Activated gamma-delta T cell treated with Interleukin-2 at 50 U/mL for 16 hours (primary cell): ENCODE results near the gene COQ2.
"Not testable (repeated sequence)": the region's sequence is repeated elsewhere in the genome, so short reads cannot be mapped to it uniquely, and the experiment has no call there.

Source experiments
- DNase-seq: peaks from one replicate; pipeline ENCODE4 v3.0.0-alpha.2; 2020

The COQ2 gene

GRCh38 chr4:83247415-83248357 is 36.9 kb downstream of the COQ2 start:
- no peak for DNase-seq

DNA sequence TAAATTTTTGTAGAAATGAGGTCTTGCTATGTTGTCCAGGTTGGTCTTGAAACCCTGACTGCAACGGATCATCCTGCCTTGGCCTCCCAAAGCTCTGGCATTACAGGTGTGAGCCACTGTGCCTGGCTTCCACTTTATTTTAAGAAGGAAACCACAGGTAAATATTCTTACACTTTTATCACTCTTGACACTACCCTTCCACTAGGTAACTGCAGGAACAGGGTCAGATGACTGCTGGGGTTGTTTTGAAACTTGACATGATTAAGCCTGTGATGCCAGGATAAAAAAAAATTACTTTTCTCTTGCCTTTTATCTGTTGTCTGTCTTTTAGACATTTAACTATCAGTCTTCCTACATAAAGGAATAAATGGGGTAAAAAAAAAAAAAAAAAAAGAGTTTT is 43.5 kb downstream of the COQ2 start:
- no peak for DNase-seq

GRCh38 chr4:83240379-83240875 is 44.2 kb downstream of the COQ2 start:
- DNase-seq = no peak

GRCh38 chr4:83238393-83239248 is 46.0 kb downstream of the COQ2 start:
- no peak for DNase-seq

DNA sequence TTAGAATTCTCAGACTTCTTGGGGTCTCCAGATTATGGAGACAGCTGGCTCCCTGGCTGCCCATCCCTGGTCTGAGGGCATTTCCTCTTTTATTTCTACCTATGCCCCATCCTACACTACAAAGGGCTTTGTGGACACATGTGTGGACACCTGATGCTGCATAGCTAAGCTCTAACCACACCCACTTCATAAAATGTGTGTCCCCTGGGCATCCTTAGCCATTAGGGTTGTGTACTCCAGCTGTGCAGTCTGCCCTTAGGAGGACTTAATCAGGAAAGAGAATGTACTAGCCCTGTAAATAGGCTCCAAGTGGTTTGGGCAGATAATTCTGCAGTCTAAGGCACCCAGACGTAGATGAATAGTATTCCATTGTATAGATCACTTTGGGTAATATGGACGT is 47.0 kb downstream of the COQ2 start:
- DNase-seq = no peak

DNA sequence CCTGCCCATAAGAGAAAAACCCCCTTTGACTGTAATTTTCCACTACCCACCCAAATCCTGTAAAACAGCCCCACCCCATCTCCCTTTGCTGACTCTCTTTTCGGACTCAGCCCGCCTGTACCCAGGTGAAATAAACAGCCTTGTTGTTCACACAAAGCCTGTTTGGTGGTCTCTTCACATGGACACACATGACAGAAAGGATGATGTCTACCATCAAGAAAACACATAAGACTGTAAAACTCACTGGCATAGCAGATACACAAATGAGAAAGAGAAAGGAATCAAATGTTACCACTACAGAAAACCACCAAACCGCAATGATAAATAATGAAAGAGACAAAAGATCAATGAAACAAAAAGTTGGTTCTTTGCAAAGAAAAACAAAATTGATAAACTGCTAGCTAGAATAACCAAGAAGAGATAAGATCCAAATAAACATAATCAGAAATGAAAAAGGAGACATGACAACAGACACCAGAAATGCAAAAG is 48.9 kb downstream of the COQ2 start:
- not testable (repeated sequence) for DNase-seq

DNA sequence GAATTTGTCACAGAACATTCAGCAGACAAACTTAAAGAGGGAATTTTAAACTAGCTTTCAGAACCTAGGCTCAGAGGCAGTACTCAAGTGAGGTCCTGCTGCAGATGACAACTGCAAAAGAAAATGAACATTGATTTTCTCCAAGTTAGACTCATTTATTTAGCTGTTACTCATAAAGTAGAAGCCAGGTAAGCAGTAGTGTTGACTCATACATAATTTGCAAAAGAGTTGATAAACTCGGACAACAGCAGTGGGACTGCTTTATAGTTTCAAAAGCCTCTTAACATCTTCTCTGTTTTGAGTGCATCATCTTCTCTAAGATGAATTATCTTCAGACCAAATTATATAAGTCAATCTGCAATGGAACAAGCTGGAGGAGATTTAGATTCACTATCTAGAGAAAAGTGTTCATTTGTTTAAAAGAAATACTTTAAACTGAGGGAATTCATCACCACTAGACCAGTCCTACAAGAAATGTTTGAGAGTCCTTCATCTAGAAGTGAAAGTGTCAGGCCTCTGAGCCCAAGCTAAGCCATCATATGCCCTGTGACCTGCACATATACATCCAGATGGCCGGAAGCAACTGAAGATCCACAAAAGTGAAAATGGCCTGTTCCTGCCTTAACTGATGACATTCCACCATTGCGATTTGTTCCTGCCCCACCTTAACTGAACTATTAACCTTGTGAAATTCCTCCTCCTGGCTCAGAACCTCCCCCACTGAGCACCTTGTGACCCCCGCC is 49.5 kb downstream of the COQ2 start:
- no peak for DNase-seq

GRCh38 chr4:83234387-83234786 is 50.2 kb downstream of the COQ2 start:
- DNase-seq = not testable (repeated sequence)

DNA sequence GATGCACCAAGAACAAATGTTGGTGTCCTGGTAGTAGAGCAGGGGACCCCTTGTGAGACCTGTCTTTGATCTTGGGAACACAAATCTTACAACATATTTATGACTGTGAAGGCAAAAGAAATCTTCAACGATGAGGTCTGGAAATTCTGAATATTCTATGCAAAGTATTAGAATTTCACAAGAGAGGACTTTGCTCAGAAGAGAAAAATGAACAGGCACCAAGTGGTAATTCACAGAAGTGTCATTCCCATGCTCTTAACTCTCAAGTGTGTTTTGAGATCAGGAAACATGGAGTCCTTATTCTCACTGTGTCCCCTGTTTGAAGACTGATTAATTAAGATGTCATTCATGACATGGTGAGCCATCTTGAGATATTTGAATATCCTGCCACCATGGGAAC is 52.5 kb downstream of the COQ2 start:
- no peak for DNase-seq

DNA sequence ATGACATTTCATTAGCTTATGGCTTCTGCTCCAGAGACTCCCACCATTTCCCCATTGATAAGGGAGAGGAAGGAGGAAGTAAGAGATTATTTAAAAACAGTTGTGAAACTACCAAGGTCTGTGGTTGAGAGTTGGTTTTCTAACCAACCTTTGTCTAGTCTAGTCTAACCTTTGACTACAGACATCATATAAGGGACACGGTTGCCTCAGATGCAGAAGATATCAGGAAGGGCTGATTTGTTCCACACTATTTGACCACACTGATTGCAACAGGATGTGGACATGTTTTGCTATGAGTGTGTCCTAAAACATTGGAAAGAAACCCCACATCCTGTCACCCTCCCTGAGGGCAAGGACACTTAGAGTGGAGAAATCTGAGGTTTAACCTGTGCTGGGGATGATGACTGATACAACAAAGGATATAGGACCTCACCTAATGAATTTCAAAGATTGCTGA is 53.0 kb downstream of the COQ2 start:
- no peak for DNase-seq

- no peak for DNase-seq
These were observed 53.7 kb downstream of the COQ2 start for GRCh38 chr4:83230928-83231327.

- no peak for DNase-seq
These were observed 54.8 kb downstream of the COQ2 start for GRCh38 chr4:83229791-83230190.

DNA sequence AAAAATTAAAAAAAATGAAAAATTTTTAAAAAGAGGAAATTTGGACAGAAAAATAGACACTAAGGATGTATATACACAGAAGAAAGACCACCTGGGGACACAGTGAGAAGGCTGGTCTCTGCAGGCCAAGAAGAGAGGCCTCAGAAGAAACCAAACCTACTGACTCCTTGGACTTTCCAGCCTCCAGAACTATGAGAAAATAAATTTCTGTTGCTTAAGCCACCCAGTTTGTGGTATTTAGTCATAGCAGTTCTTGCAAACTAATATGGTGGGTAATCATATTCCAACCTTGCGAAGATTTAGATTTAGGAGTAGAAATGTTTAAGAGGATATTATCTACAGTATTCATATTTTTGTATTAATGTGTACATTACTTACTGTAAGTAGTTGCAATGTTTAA is 56.4 kb downstream of the COQ2 start:
- DNase-seq = no peak

DNA sequence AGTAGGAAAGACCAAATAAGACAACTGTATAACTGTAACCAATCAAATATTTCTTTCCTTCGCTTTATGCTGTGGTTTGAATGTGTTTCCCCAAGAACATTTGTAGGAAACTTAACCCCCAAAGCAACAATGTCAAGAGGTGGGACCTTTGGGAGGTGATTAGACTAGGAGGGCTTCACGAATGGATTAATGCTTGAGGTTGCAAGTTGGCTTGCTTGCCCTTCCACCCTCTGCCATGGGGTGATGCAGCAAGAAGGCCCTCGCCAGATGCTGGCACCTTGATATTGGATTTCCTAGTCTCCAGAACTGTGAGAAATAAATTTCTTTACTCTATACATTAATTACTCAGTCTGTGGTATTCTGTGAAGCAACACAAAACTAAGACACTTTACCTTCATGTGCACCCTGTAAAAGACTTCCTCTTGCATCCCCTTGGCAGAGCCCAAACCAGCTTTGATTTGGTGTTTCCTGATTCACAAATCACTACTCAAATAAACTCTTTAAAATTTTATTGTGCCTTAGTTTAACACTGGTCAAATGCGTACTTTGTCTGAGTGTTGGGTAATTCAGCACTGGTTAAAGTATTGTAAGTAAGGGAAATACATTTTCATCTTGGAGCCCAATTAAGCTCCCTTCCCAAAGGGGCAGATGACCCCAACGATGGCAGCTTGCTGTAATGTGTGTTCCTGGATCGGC is 59.9 kb downstream of the COQ2 start:
- DNase-seq = no peak

- DNase-seq = no peak
These were observed 60.8 kb downstream of the COQ2 start for GRCh38 chr4:83223781-83224180.

DNA sequence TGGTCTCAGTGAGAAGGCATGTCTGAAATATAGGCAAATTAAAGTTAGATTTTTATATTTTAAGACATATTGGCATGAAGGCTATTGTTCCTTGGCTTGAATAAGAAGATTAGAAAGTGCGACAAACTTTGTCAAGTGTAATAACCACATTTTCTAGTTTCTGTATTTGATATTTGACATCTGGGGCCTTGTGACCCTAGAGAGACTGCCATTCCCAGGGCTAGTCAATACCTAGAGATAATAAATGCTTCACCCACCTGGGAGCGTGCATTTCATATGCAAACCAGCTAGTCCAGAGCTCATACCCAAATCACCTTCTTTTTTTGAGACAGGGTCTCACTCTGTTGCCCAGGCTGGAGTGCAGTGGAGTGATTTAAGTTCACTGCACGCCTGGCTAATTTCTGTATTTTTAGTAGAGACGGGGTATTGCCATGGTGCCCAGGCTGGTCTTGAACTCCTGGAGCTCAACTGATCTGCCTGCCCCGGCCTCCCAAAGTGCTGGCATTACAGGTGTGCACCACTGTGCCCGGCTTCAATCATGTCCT is 62.6 kb downstream of the COQ2 start:
- DNase-seq = no peak

GRCh38 chr4:83219344-83220331 is 65.0 kb downstream of the COQ2 start:
- no peak for DNase-seq

DNA sequence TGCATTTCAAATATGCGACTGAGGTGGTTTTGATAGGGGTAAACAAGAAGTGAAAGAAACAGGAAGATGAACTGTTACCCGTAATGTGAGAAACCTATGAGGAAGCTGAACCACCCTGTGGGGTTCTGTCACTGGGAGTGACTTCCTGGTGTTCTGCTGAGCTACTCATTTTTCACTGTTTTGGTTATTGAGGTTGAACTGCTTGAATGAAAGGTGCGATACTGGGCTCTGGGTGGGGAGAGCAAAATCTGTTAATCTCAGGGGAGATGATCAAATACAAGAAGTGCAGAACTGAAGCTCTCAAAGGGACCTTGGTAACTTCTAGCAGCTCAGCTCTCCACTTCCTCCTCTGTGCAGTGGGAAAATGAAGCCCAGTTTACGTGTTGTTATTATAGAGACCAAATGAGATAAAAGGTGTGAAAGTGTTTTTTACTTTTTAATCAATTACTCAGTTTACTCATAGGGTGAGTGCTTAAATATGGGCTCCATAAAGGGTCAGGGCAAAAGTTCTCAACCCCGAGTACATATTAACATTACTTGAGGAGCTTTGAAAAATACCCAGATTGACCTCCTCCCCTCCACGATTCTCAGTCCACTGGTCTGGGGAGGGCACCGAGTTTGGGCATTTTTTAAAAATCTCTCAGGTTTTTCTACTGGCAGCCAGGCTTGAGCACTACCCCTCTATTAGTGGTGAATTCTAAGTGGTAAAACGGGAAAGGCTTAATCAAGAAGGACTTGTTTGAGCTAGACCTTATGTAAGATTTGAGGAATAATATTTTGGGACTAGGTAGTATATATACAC is 66.7 kb downstream of the COQ2 start:
- DNase-seq = peak; percentile 63

- DNase-seq = no peak
These were observed 67.5 kb downstream of the COQ2 start for GRCh38 chr4:83216959-83217683.
